Activated CD4-positive, alpha-beta T cell treated with anti-CD3 and anti-CD28 coated beads for 1 hour (primary cell): Measurements from ENCODE around the gene CFAP47.

ENCODE experiments used
- DNase-seq: peaks from one replicate; pipeline ENCODE4 v3.0.0-alpha.2; 2020

The CFAP47 gene

GRCh38 chrX:36310136-36310535 lies 390.6 kb downstream of the CFAP47 start:
- DNase-seq = no peak

- no peak for DNase-seq
These were observed 394.8 kb downstream of the CFAP47 start for GRCh38 chrX:36314303-36314702.

DNA sequence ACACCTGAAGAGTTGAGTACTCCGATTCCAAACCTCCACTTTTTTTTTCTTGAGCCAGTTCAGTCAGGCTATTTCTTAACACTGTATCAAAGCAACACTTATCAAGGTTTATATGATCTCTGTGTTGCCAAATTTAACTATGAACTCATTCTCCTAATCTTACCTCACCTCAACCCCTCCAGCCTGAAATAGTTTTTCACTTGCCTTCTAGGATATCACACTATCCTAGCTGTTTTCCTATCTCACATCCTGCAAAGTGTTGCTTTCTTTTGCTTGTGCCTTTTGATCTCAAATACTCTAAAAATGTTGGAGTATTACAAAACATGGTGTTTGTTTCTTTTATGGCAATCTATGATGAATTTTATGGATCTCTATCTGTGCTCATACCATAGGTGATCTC lies 415.0 kb downstream of the CFAP47 start:
- DNase-seq = no peak

GRCh38 chrX:36336751-36337150 lies 417.2 kb downstream of the CFAP47 start:
- DNase-seq = no peak

DNA sequence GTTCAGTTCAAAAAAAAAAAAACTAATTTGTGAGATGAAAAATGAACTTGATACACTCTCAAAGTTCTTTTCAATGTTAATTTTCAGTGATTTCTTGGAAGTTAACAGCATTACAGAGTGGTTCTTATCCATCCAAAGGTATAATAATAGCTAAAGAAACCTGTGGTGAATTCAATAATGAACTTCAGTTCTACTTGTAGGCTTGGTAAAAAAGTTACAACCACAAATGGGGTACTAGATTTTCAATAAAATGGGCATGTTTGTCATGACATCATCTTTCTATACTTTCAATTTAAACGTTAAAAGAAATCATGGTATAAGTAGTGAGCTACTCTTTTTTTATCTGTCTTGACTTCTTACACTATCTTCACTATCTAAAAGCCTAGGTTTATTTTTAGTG lies 424.8 kb downstream of the CFAP47 start:
- no peak for DNase-seq

DNA sequence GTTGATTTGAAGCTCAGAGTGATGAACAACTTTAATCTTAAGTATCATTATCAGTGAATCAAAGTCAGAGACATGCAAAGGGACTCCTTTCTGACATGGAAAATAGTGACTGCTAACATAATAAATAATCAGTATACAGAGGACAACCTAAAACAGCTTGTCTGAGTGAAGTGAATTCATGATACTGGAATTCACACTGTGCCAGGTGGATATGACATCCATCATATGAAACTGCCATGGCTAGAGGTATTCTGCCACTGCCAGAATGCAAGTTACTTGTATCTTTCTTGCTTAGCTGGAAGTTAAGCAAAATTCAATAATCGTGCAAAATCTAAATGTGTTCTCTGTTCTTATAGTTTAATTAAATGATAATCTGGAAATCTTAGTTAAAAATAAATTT lies 429.0 kb downstream of the CFAP47 start:
- no peak for DNase-seq

DNA sequence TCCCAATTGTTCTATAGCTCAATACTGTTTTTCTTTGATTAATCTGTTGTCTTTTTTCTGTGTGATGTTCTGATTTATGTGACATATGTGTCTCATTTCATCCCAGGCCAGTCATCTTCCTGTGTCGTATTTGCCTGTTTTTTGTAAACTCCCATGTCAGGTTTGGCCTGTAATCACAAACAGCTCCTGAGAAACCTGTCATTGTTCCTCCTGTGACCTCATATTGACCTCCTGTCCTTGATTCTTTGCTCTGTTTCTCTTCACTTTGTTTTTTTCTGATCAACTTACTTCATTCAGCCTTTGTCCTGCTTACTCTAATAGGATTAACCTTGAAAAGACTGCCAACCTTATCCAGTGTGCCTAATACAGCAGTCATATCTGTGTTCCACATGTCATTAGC lies 438.3 kb downstream of the CFAP47 start:
- no peak for DNase-seq

- no peak for DNase-seq
These were observed 444.7 kb downstream of the CFAP47 start for GRCh38 chrX:36364262-36364661.

DNA sequence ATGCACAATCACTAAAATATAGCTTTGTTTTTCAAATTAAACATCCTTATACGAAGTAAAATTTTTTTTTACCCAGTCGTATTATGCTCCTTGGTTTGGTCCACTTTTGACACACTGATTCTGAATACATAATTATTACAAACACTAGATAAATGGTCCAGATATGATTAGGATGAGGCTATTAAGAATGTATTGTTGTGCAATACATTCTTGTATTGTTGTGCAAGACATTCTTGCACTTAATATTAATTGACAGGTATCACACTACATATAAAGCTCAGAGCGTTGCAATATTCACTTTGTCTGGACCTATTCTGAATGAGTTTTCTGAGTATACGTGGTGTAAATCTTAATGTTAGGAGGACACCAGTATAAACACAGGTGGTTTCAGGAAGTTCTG lies 464.0 kb downstream of the CFAP47 start:
- no peak for DNase-seq

DNA sequence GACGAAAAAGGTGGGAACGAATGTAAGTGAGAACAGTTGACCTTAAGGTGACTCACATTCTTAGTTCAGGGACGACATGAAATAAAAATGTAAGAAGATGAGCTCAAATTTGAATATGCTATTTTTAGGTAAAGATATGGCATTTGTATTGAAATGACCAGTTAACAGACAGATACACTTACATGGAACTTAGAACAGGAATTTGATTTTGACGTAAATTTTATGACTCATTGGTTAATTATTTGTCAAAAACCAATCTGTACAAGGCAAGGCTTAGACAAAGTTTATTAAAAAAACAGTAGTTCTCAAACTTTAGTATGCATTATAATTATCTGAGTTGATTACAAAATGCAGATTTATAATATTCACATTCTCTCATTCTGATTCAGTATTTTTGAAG lies 469.4 kb downstream of the CFAP47 start:
- DNase-seq = no peak

GRCh38 chrX:36401774-36402173 lies 482.2 kb downstream of the CFAP47 start:
- DNase-seq = no peak

DNA sequence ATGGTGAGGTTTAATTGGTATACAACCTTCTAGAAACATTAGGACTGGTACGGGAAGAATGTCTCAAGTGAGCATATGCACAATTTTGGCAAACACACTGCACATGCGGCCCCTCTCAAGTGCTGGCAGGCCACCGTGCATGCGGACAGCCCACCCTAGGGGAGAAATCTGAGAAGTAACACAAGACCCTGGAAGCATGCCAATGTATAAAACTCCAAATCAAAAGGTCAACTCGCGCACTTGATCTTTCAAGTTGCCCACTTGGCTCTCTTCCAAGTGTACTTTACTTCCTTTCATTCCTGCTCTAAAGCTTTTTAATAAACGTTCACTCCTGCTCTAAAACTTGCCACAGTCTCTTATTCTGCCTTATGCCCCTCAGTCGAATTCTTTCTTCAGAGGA lies 488.3 kb downstream of the CFAP47 start:
- no peak for DNase-seq

DNA sequence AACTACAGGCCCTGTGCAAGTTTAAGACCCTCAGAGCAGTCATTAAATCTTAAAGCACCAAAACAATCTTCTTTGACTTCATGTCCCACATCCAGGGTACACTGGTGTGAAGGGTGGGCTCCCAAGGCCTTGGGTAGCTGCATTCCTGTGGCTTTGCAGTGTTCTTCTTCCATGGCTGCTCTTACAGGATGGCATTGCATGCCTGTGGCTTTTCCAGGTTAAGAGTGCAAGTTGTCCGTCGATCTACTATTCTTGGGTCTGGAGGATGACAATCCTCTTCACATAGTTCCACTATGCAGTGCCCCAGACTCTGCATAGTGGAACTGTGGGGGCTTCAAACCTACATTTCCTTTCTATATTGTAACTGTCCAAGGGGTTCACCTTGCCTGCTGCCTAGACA lies 494.5 kb downstream of the CFAP47 start:
- DNase-seq = no peak

- no peak for DNase-seq
These were observed 502.8 kb downstream of the CFAP47 start for GRCh38 chrX:36422368-36422767.

DNA sequence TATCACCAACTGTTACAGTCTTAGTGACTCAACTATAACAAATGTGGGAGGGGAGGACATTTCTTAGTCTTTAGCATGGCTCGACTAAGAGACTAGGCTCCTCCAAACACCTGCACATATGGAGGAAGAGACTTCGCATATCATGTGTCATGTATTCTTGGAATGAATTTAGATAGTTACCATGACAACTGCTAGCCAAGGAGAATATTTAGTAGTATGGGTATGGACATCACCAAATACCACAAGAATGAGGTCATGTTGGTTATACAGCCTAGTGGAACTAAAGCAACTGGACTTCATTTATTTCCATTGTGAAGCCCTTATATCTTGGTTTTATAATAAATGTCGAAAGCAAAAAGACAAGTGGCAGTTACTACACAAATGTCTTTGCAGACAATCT lies 512.3 kb downstream of the CFAP47 start:
- no peak for DNase-seq

DNA sequence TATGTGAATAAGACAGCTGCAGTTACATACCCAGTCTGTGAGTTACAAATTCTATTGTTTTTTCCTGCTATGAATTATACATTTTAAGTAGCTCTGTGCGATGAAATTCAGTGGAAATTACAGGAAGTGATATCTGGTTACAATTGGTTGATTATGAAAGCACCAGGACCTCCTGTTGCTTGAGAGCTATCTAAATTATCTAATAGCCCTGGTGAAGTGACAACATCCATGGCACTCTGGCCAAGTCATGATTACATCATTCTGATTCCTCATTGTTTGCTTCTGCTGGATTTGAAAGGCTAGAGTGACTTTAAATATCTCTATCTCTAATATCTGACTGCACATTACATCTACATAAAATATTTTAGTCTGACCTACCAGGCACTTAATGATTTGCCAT lies 515.0 kb downstream of the CFAP47 start:
- no peak for DNase-seq
